Nephron (organoid): Measurements from ENCODE around the gene MTUS2.

Source experiments
- H3K27ac Mint-ChIP-seq, 3 experiments: 2 replicates each; pipeline ENCODE4 v1.8.0; 2020; ENCODE audit warnings: mixed read lengths in 3 of 3, mild to moderate bottlenecking in 2 of 3, moderate library complexity in 1 of 3
- H3K27me3 Mint-ChIP-seq: 2 replicates; pipeline ENCODE4 v1.8.0; 2021; ENCODE audit warnings: low read depth, mild to moderate bottlenecking, moderate library complexity, mixed read lengths
- H3K36me3 Mint-ChIP-seq: 2 replicates; pipeline ENCODE4 v1.8.0; 2020; ENCODE audit warnings: low read depth, mixed read lengths
- H3K4me1 Mint-ChIP-seq: 2 replicates; pipeline ENCODE4 v1.8.0; 2020; ENCODE audit warnings: mixed read lengths
- H3K4me3 Mint-ChIP-seq, 3 experiments: 2 replicates each; pipeline ENCODE4 v1.8.0; 2020; ENCODE audit warnings: mild to moderate bottlenecking in 3 of 3, mixed read lengths in 3 of 3, moderate library complexity in 2 of 3
- H3K9me3 Mint-ChIP-seq: 2 replicates; pipeline ENCODE4 v1.8.0; 2020; ENCODE audit warnings: mixed read lengths
- TF ChIP-seq, protein P1 (sequence below), 3 experiments: fragments of 200-600 bp; sonication (generic); IDR thresholded peaks; one replicate each; pipeline ENCODE4 v1.5.0; 2021; ENCODE audit warnings: antibody characterized with exemption in 3 of 3; ENCODE audit not compliant: unreplicated experiment in 3 of 3

Gene MTUS2

DNA sequence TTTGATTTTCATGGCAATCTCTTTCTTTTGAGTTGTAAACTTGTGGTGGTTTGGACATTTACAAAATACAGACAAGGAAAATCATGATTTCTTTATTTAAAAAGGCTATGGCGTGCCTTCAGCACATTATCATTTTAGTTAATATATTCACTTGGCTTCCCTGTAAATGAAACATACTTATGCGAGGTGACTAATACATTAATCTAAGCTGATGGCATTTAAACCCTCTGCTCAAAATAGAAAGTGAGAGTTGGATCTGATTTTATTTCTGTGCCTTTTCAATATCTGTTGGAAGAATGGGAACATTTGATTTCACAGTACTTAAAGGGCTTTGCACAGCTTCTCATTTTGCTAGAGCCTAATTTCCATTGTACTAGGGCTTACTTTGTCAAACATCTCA, 289.8 kb downstream of the MTUS2 start:
- H3K27me3 Mint-ChIP-seq: no peaks in the 10 kb centered on the region
- H3K36me3 Mint-ChIP-seq: no peaks in the 10 kb centered on the region
- TF ChIP-seq, protein P1, sequence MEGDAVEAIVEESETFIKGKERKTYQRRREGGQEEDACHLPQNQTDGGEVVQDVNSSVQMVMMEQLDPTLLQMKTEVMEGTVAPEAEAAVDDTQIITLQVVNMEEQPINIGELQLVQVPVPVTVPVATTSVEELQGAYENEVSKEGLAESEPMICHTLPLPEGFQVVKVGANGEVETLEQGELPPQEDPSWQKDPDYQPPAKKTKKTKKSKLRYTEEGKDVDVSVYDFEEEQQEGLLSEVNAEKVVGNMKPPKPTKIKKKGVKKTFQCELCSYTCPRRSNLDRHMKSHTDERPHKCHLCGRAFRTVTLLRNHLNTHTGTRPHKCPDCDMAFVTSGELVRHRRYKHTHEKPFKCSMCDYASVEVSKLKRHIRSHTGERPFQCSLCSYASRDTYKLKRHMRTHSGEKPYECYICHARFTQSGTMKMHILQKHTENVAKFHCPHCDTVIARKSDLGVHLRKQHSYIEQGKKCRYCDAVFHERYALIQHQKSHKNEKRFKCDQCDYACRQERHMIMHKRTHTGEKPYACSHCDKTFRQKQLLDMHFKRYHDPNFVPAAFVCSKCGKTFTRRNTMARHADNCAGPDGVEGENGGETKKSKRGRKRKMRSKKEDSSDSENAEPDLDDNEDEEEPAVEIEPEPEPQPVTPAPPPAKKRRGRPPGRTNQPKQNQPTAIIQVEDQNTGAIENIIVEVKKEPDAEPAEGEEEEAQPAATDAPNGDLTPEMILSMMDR (IDR thresholded peaks at IDR 0.05; ENCODE audit: unreplicated experiment in 3 of 3): no peak
- no peak overlapping the region for H3K4me3 Mint-ChIP-seq
- no peak overlapping the region for H3K27ac Mint-ChIP-seq
- H3K4me1 Mint-ChIP-seq: no peaks in the 10 kb centered on the region
- no peaks in the 10 kb centered on the region for H3K9me3 Mint-ChIP-seq

DNA sequence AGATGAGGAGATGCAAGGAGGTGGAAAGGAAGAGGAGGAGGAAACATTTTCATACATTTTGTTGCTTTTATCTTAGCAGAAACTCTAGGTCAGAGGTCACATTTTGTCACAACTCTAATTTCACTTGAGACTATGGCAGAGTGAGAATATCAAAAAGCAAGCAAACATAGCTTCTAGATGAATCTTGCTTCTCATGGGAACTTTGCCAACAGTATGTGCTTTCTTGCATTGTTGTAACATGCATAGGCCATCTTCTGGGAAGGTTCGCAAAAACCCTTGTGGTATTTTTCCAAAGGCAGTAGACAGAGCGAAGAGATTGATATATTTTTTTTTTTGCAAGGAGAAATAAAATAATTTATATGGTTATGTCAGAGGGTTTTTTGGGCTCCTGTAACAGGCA, 291.3 kb downstream of the MTUS2 start:
- H3K4me1 Mint-ChIP-seq: no peaks in the 10 kb centered on the region
- H3K9me3 Mint-ChIP-seq: no peaks in the 10 kb centered on the region
- TF ChIP-seq, protein P1 (IDR thresholded peaks at IDR 0.05; ENCODE audit: unreplicated experiment in 3 of 3): no peak
- H3K36me3 Mint-ChIP-seq: no peaks in the 10 kb centered on the region
- no peaks in the 10 kb centered on the region for H3K27me3 Mint-ChIP-seq
- peak overlapping the region in 1 of 3 experiments; percentile 35 for H3K27ac Mint-ChIP-seq
- no peak overlapping the region for H3K4me3 Mint-ChIP-seq

DNA sequence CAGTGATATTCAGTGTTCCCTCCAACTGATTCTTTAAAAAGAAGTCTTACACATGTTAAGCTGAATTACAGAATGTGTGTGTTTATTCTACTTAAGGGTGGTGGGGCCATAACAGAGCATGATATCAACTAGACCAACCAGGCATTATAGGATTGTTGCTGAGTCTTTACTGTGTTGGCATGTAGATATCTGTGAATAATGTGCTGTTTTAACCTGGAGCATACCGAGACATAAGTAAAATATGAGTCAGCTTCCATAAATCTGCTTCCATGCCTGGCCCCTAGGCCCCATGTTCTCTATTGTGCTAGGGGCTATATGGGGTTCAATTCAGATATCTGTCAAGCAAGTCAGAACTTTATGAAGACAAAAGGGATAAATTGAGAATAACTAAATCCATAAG, 295.7 kb downstream of the MTUS2 start:
- TF ChIP-seq, protein P1 (IDR thresholded peaks at IDR 0.05; ENCODE audit: unreplicated experiment in 3 of 3): no peak
- Mint-ChIP-seq H3K36me3 (no peaks in the 10 kb centered on the region), H3K4me3 (no peak overlapping the region), H3K27me3 (peaks cover 5% of the 10 kb centered on the region), H3K4me1 (no peaks in the 10 kb centered on the region), H3K9me3 (no peaks in the 10 kb centered on the region), H3K27ac (no peak overlapping the region)

DNA sequence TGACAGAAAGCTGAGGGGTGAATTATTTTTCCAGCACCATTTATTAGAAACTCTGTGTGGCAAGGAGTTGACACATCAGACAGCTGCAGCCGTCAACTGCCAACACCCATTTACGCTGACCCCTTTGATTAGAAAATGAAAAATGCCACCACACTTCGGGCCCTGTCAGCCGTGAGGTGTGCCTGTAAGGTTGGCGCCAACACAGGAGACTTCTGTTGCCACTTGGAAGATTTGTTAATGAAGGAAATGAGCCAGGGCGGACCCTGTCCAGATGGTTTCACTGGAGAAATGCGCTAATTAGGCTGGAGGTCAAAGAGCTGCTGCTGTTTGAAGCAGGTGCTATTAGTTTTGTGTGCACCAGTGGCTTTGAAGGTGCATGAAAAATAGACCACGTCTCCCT, 297.5 kb downstream of the MTUS2 start:
- H3K4me3 Mint-ChIP-seq: no peak overlapping the region
- no peaks in the 10 kb centered on the region for H3K36me3 Mint-ChIP-seq
- no peak overlapping the region for H3K27ac Mint-ChIP-seq
- peaks cover 5% of the 10 kb centered on the region for H3K27me3 Mint-ChIP-seq
- no peaks in the 10 kb centered on the region for H3K4me1 Mint-ChIP-seq
- H3K9me3 Mint-ChIP-seq: no peaks in the 10 kb centered on the region
- TF ChIP-seq, protein P1 (IDR thresholded peaks at IDR 0.05; ENCODE audit: unreplicated experiment in 3 of 3): no peak

DNA sequence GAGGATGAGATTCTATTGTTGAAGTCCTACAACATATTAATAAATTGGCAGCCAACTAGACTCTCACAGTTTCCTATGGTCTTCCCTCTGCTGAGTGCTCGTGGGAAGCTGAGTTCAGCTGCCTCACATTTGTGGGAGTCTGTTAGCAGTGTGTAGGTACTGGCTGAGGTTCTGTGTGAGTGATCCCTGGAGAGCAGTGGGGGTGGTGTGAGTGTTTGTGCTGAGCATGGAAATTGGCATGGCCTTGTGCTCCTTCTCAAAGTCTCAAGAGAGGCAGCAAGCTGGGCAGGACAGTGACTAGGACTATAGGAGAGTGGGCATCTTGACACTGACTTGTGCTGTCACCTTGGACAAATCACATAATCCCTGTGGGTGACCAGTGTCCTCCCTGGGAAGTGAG, 298.3 kb downstream of the MTUS2 start:
- H3K4me3 Mint-ChIP-seq: no peak overlapping the region
- no peak overlapping the region for H3K27ac Mint-ChIP-seq
- TF ChIP-seq, protein P1 (IDR thresholded peaks at IDR 0.05; ENCODE audit: unreplicated experiment in 3 of 3): no peak
- no peaks in the 10 kb centered on the region for H3K4me1 Mint-ChIP-seq
- H3K36me3 Mint-ChIP-seq: no peaks in the 10 kb centered on the region
- no peaks in the 10 kb centered on the region for H3K9me3 Mint-ChIP-seq
- H3K27me3 Mint-ChIP-seq: peaks cover 5% of the 10 kb centered on the region

DNA sequence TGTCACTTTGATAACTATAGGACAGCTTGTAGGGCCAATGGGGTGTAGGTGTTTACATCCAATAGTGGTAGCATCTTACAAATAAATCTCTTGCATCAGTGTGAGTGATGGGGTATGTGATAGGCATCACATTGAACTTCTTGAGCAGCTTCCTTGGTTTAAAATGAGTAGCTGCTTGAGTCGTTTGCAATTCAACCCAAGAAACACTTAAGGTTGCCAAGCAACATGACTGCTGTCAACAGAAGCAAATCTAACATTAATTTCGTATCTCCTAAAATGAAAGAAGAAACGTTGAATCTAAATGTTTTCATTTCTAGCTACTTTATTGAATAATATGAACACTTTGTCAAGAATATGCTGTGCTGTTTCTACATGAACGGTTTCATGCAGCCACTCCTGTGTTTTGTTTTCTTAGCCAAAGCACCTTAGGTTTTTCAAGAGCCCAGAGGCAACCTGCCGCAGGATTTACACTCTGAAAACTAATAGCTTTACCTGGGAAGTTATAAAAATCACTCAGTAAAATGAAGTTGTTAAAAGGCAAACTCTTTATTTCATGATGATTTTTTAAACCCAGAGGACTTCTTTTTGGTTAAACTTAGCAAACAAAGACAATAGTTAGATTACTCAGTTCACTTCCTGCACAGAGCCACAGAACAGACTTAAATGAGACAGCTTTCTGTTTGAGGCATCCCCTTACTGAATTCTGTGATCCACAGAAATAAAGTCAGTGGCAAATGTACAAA, 305.2 kb downstream of the MTUS2 start:
- no peaks in the 10 kb centered on the region for H3K4me1 Mint-ChIP-seq
- H3K9me3 Mint-ChIP-seq: no peaks in the 10 kb centered on the region
- no peak overlapping the region for H3K4me3 Mint-ChIP-seq
- no peaks in the 10 kb centered on the region for H3K36me3 Mint-ChIP-seq
- no peaks in the 10 kb centered on the region for H3K27me3 Mint-ChIP-seq
- TF ChIP-seq, protein P1 (IDR thresholded peaks at IDR 0.05; ENCODE audit: unreplicated experiment in 3 of 3): no peak
- no peak overlapping the region for H3K27ac Mint-ChIP-seq
